Thoracic aorta (tissue), 2 donors: ENCODE results near the gene TRMT6. TPM values are rescaled to one million over a fixed set of nuclear protein-coding genes. Genes with fewer than 3 reads are reported as not detected.
A peak's percentile ranks its signal among the peaks of the same experiment; 100 is the strongest.

ENCODE experiments used
- ATAC-seq: fragments of 150-250 bp; one replicate; pipeline ENCODE4 v1.8.0; 2017; ENCODE audit warnings: low read depth; ENCODE audit not compliant: insufficient number of reproducible peaks, low FRiP score
- DNase-seq: peaks from one replicate; pipeline ENCODE4 v3.0.0-alpha.2; 2020; ENCODE audit warnings: low spot score
- H3K27ac ChIP-seq, 2 donors: fragments of 200-600 bp; sonication (generic); 1 replicate in 1 of 2; 2 replicates in 1 of 2; pipeline ENCODE4 v1.5.1; 2016; ENCODE audit warnings: mild to moderate bottlenecking in 2 of 2, moderate library complexity in 2 of 2
- H3K27me3 ChIP-seq: fragments of 200-600 bp; sonication (generic); replicated peaks from 2 replicates; pipeline ENCODE4 v1.6.0; 2016; ENCODE audit warnings: mild to moderate bottlenecking; ENCODE audit not compliant: insufficient read depth
- H3K36me3 ChIP-seq: fragments of 200-600 bp; sonication (generic); one replicate; pipeline ENCODE4 v1.5.1; 2016
- H3K4me1 ChIP-seq, 2 donors: fragments of 200-600 bp; sonication (generic); 1 replicate in 1 of 2; 2 replicates in 1 of 2; pipeline versions ENCODE4 v1.5.1 to v1.6.0; 2016; ENCODE audit warnings: low read depth in 2 of 2, mild to moderate bottlenecking in 1 of 2; ENCODE audit not compliant: control insufficient read depth in 1 of 2
- H3K4me3 ChIP-seq: fragments of 200-600 bp; sonication (generic); 2 replicates; pipeline ENCODE4 v1.5.1; 2016; ENCODE audit warnings: mild to moderate bottlenecking
- H3K9me3 ChIP-seq: fragments of 200-600 bp; sonication (generic); 2 replicates; pipeline ENCODE4 v1.5.1; 2016
- total RNA-seq, 2 donors: library from RNA; depleted of rRNA; stranded (reverse); fragments of >200 nt; gene quantifications; one replicate each; pipeline versions ENCODE4 v1.1.0 to v1.2.3, GENCODE V29; 2016
- TF ChIP-seq, protein P1 (sequence below): fragments of 200-600 bp; sonication (generic); IDR thresholded peaks from one replicate; pipeline ENCODE4 v1.5.1; 2019; ENCODE audit warnings: antibody characterized with exemption

TRMT6 gene
- total RNA-seq, 2 donors from 2014 or later = 5.0 to 10.9 TPM

DNA sequence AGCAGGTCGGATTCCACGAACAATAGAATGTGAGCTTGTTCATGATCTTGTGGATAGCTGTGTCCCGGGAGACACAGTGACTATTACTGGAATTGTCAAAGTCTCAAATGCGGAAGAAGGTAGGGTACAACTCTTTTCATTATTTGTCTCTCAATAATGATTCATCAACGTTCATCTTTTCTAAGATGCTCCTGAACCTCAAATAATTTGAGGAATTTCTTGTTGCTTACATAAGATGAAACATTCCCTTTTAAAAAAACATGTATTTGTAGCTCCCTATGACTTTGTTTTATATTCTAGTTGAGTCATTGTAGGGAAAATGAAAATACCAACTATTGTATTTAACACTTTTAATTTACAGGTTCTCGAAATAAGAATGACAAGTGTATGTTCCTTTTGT, 17.1 kb upstream of the TRMT6 start:
- H3K36me3 ChIP-seq = no peaks in the 10 kb centered on the region
- DNase-seq (no peak), ATAC-seq (no peak)
- no peaks in the 10 kb centered on the region for H3K4me1 ChIP-seq
- TF ChIP-seq, protein P1, sequence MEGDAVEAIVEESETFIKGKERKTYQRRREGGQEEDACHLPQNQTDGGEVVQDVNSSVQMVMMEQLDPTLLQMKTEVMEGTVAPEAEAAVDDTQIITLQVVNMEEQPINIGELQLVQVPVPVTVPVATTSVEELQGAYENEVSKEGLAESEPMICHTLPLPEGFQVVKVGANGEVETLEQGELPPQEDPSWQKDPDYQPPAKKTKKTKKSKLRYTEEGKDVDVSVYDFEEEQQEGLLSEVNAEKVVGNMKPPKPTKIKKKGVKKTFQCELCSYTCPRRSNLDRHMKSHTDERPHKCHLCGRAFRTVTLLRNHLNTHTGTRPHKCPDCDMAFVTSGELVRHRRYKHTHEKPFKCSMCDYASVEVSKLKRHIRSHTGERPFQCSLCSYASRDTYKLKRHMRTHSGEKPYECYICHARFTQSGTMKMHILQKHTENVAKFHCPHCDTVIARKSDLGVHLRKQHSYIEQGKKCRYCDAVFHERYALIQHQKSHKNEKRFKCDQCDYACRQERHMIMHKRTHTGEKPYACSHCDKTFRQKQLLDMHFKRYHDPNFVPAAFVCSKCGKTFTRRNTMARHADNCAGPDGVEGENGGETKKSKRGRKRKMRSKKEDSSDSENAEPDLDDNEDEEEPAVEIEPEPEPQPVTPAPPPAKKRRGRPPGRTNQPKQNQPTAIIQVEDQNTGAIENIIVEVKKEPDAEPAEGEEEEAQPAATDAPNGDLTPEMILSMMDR = no peak
- no peaks in the 10 kb centered on the region for H3K9me3 ChIP-seq
- no peak overlapping the region for H3K27ac ChIP-seq
- H3K27me3 ChIP-seq = no peaks in the 10 kb centered on the region
- H3K4me3 ChIP-seq = no peak overlapping the region

- Histone ChIP-seq H3K36me3 (peaks cover 8% of the 10 kb centered on the region), H3K4me1 (peaks cover 18 to 21% of the 10 kb centered on the region in 2 donors), H3K9me3 (no peaks in the 10 kb centered on the region), H3K27me3 (no peaks in the 10 kb centered on the region), H3K27ac (peak overlapping the region; percentile 61 to 65), H3K4me3 (peak overlapping the region; percentile 91)
- DNase-seq = no peak
- TF ChIP-seq, protein P1 = no peak
- no peak for ATAC-seq
These were observed 426 bp downstream of the TRMT6 start for GRCh38 chr20:5949943-5950270.

GRCh38 chr20:5947276-5947675, 3.1 kb downstream of the TRMT6 start:
- ATAC-seq (no peak), DNase-seq (no peak)
- H3K27ac ChIP-seq = no peak overlapping the region
- H3K36me3 ChIP-seq = peaks cover 18% of the 10 kb centered on the region
- no peaks in the 10 kb centered on the region for H3K27me3 ChIP-seq
- TF ChIP-seq, protein P1 = no peak
- no peak overlapping the region for H3K4me3 ChIP-seq
- H3K9me3 ChIP-seq = no peaks in the 10 kb centered on the region
- H3K4me1 ChIP-seq = peaks cover 18 to 21% of the 10 kb centered on the region in 2 donors

DNA sequence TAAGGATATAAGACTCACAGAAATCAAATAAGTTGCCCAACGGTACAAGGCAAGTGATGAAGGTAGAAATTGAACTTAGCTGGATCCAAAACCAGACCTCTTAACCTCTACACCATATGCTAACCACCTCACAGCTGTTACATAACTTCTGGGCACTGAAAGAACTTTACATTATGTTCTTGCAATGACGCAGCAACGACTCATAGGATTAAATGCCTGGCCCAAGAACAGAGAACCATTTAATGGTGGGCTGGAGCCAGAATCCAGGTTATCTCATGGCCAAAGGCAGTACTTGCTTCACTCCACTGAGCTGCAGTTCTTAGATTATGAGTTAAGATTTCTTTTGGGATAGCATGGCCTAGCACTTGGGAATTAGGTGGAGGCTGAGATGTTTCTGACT, 4.4 kb downstream of the TRMT6 start:
- Histone ChIP-seq H3K36me3 (peaks cover 28% of the 10 kb centered on the region), H3K27ac (no peak overlapping the region)
- DNase-seq = no peak

GRCh38 chr20:5938456-5939029, 11.8 kb downstream of the TRMT6 start:
- Histone ChIP-seq H3K36me3 (peaks cover 39% of the 10 kb centered on the region), H3K27ac (no peak overlapping the region)
- no peak for ATAC-seq

More for the DNA sequence above, 4.4 kb downstream of the TRMT6 start:
- ATAC-seq = no peak
- Histone ChIP-seq H3K4me1 (peaks cover 10 to 13% of the 10 kb centered on the region in 2 donors), H3K4me3 (no peak overlapping the region), H3K9me3 (no peaks in the 10 kb centered on the region), H3K27me3 (no peaks in the 10 kb centered on the region)
- TF ChIP-seq, protein P1 = no peak

More at GRCh38 chr20:5938456-5939029, 11.8 kb downstream of the TRMT6 start:
- TF ChIP-seq, protein P1 = no peak
- DNase-seq = no peak
- H3K27me3 ChIP-seq = no peaks in the 10 kb centered on the region
- no peaks in the 10 kb centered on the region for H3K4me1 ChIP-seq
- no peaks in the 10 kb centered on the region for H3K9me3 ChIP-seq
- H3K4me3 ChIP-seq = no peak overlapping the region
